Upper lobe of left lung (tissue), 6 donors: ENCODE data around the gene CYP24A1. TPM values are rescaled to one million over a fixed set of nuclear protein-coding genes. Genes with fewer than 3 reads are reported as not detected.
A peak's percentile ranks its signal among the peaks of the same experiment; 100 is the strongest.

Experiments
- ATAC-seq, 2 donors: fragments of 200-7000 bp; cut with Tn5 transposase; one replicate each; pipeline ENCODE4 v1.9.1; 2022; ENCODE audit warnings: mild to moderate bottlenecking in 2 of 2, moderate library complexity in 2 of 2; ENCODE audit not compliant: low FRiP score in 2 of 2
- DNase-seq, 2 donors: peaks; one replicate each; pipeline ENCODE4 v3.0.0-alpha.2; 2019 to 2020
- H3K27ac ChIP-seq, 4 donors: fragments of 200-600 bp; sonication (generic); one replicate each; pipeline ENCODE4 v1.5.1; 2016 to 2019
- H3K27me3 ChIP-seq, 4 donors: fragments of 200-600 bp; sonication (generic); one replicate each; pipeline ENCODE4 v1.5.1; 2017 to 2019
- H3K36me3 ChIP-seq, 4 donors: fragments of 200-600 bp; sonication (generic); one replicate each; pipeline ENCODE4 v1.5.1; 2016 to 2019
- H3K4me1 ChIP-seq, 4 donors: fragments of 200-600 bp; sonication (generic); one replicate each; pipeline ENCODE4 v1.5.1; 2018 to 2019
- H3K4me3 ChIP-seq, 4 donors: fragments of 200-600 bp; sonication (generic); one replicate each; pipeline ENCODE4 v1.5.1; 2017 to 2019; ENCODE audit warnings: mild to moderate bottlenecking in 2 of 4, moderate library complexity in 1 of 4
- H3K9me3 ChIP-seq, 4 donors: fragments of 200-600 bp; sonication (generic); one replicate each; pipeline ENCODE4 v1.5.1; 2018 to 2019
- CTCF ChIP-seq, 6 experiments: fragments of 450-650 bp in 4 of 6; fragments of 200-600 bp in 2 of 6; sonication (generic) in 2 of 6; IDR thresholded peaks; one replicate each; pipeline ENCODE4 v1.5.1; 2016 to 2019; ENCODE audit warnings: antibody characterized with exemption in 6 of 6
- EP300 ChIP-seq, 4 donors: sonication (generic); formaldehyde crosslinking; IDR thresholded peaks; one replicate each; pipeline ENCODE4 v1.5.1; 2017; ENCODE audit warnings: antibody characterized with exemption in 4 of 4, control low read depth in 2 of 4
- POLR2A ChIP-seq, 4 donors: fragments of 450-650 bp; IDR thresholded peaks; one replicate each; pipeline ENCODE4 v1.5.1; 2016 to 2017; ENCODE audit warnings: antibody characterized with exemption in 4 of 4, mild to moderate bottlenecking in 2 of 4
- POLR2AphosphoS5 ChIP-seq, 2 donors: sonication (generic); formaldehyde crosslinking; IDR thresholded peaks; one replicate each; pipeline ENCODE4 v1.5.1; 2017; ENCODE audit warnings: antibody characterized with exemption in 2 of 2
- WGBS, 2 donors: methylation state at CpG; one replicate each; pipeline ENCODE4 v1.1.5; 2017 to 2018; 5-methylcytosine and 5-hydroxymethylcytosine counted together
- total RNA-seq, 6 donors: library from RNA; depleted of rRNA in 4 of 6; stranded (reverse); fragments of >200 nt in 4 of 6; gene quantifications; one replicate each; pipeline versions ENCODE4 v1.1.0 to v1.2.1, GENCODE V29; 2016 to 2021
- donor health status: DM: no; HTN: no; CAD: no; lungs with moderate emphysema.
- donor health status: DM: no; HTN: yes; CAD: no; lungs with severe emphysema.

Gene CYP24A1
- total RNA-seq, 6 donors from 2014 or later = 0.13 to 31.0 (median 0.61) TPM; not detected in 1

GRCh38 chr20:54189630-54190029 lies 15.8 kb upstream of the CYP24A1 start:
- DNase-seq = no peak
- TF ChIP-seq POLR2A (IDR thresholded peaks at IDR 0.05) (no peak), EP300 (IDR thresholded peaks at IDR 0.05) (no peak), POLR2AphosphoS5 (IDR thresholded peaks at IDR 0.05) (no peak), CTCF (IDR thresholded peaks at IDR 0.05) (no peak)
- ATAC-seq = no peak
- Histone ChIP-seq H3K27ac (no peak overlapping the region), H3K4me1 (no peaks in the 10 kb centered on the region), H3K9me3 (no peaks in the 10 kb centered on the region), H3K36me3 (no peaks in the 10 kb centered on the region), H3K4me3 (no peak overlapping the region), H3K27me3 (no peaks in the 10 kb centered on the region)
- WGBS, 2 donors = 57 to 59% methylated on average over 2 of the region's 2 CpGs

- DNase-seq = no peak
- H3K27ac ChIP-seq = no peak overlapping the region
- whole genome bisulfite sequencing, 2 donors = 80 to 86% methylated on average over 11 of the region's 11 CpGs
- H3K4me3 ChIP-seq = no peak overlapping the region
- no peak for ATAC-seq
- H3K27me3 ChIP-seq = no peaks in the 10 kb centered on the region
- H3K36me3 ChIP-seq = no peaks in the 10 kb centered on the region
- no peaks in the 10 kb centered on the region for H3K9me3 ChIP-seq
- TF ChIP-seq POLR2AphosphoS5 (IDR thresholded peaks at IDR 0.05) (no peak), POLR2A (IDR thresholded peaks at IDR 0.05) (no peak), EP300 (IDR thresholded peaks at IDR 0.05) (no peak), CTCF (IDR thresholded peaks at IDR 0.05) (no peak)
- no peaks in the 10 kb centered on the region for H3K4me1 ChIP-seq
Measured at GRCh38 chr20:54188132-54188849, 14.5 kb upstream of the CYP24A1 start.

GRCh38 chr20:54184904-54185626 lies 11.3 kb upstream of the CYP24A1 start:
- no peaks in the 10 kb centered on the region for H3K9me3 ChIP-seq
- H3K27me3 ChIP-seq = no peaks in the 10 kb centered on the region

GRCh38 chr20:54184071-54184470 lies 10.3 kb upstream of the CYP24A1 start:
- H3K27me3 ChIP-seq = no peaks in the 10 kb centered on the region
- 50 to 72% methylated on average over 3 of the region's 3 CpGs for WGBS, 2 donors
- no peak overlapping the region for H3K27ac ChIP-seq
- DNase-seq = no peak
- H3K36me3 ChIP-seq = no peaks in the 10 kb centered on the region
- H3K4me1 ChIP-seq = no peaks in the 10 kb centered on the region
- ATAC-seq = no peak
- no peaks in the 10 kb centered on the region for H3K9me3 ChIP-seq
- H3K4me3 ChIP-seq = no peak overlapping the region
- TF ChIP-seq EP300 (IDR thresholded peaks at IDR 0.05) = no peak
- no peak for TF ChIP-seq CTCF (IDR thresholded peaks at IDR 0.05)
- no peak for TF ChIP-seq POLR2AphosphoS5 (IDR thresholded peaks at IDR 0.05)
- no peak for TF ChIP-seq POLR2A (IDR thresholded peaks at IDR 0.05)

More at GRCh38 chr20:54184904-54185626, 11.3 kb upstream of the CYP24A1 start:
- TF ChIP-seq POLR2AphosphoS5 (IDR thresholded peaks at IDR 0.05) = no peak
- TF ChIP-seq POLR2A (IDR thresholded peaks at IDR 0.05) = no peak
- TF ChIP-seq EP300 (IDR thresholded peaks at IDR 0.05) = no peak
- TF ChIP-seq CTCF (IDR thresholded peaks at IDR 0.05) = no peak
- Histone ChIP-seq H3K4me1 (no peaks in the 10 kb centered on the region), H3K27ac (no peak overlapping the region), H3K36me3 (no peaks in the 10 kb centered on the region), H3K4me3 (no peak overlapping the region)
- 80 to 83% methylated on average over 10 of the region's 10 CpGs for WGBS, 2 donors
- ATAC-seq = peak in 1 of 2 donors; percentile 43
- DNase-seq = peak in 1 of 2 donors; percentile 29
